OCI-LY3 (cell line): Measurements from ENCODE around the gene GALNS.

Source experiments
- H2AFZ ChIP-seq: fragments of 200-600, 300-600 bp; shearing (Covaris generic); 2 replicates; pipeline ENCODE4 v1.6.0; 2014; ENCODE audit warnings: antibody characterized with exemption, low read depth, low read length
- H3K27ac ChIP-seq: fragments of 200-600, 300-600 bp; sonication (generic); 2 replicates; pipeline ENCODE4 v1.5.1; 2014; ENCODE audit warnings: mild to moderate bottlenecking, low read length, moderate library complexity, mixed read lengths
- H3K27me3 ChIP-seq: fragments of 200-600, 300-600 bp; sonication (generic); 2 replicates; pipeline ENCODE4 v1.6.1; 2014; ENCODE audit warnings: low read depth, low read length, mixed read lengths
- H3K36me3 ChIP-seq: fragments of 200-600, 300-600 bp; sonication (generic); replicated peaks from 2 replicates; pipeline ENCODE3; 2014; ENCODE audit warnings: low read depth, low read length, mixed read lengths
- H3K4me1 ChIP-seq: fragments of 300-600, 200-600 bp; sonication (generic); 2 replicates; pipeline ENCODE4 v1.6.1; 2014; ENCODE audit warnings: low read length, mixed read lengths
- H3K4me2 ChIP-seq: fragments of 200-600, 300-600 bp; sonication (generic); 2 replicates; pipeline ENCODE4 v1.6.1; 2014; ENCODE audit warnings: low read length, mixed read lengths
- H3K4me3 ChIP-seq: fragments of 300-600, 200-600 bp; sonication (generic); 2 replicates; pipeline ENCODE4 v1.5.1; 2014; ENCODE audit warnings: antibody characterized with exemption, mild to moderate bottlenecking, low read length, moderate library complexity
- H3K79me2 ChIP-seq: fragments of 300-600, 200-600 bp; shearing (Covaris generic); 2 replicates; pipeline ENCODE4 v1.6.1; 2014; ENCODE audit warnings: mild to moderate bottlenecking, low read length, mixed read lengths
- H3K9ac ChIP-seq: fragments of 300-600, 200-600 bp; shearing (Covaris generic); 2 replicates; pipeline ENCODE4 v1.6.0; 2014; ENCODE audit warnings: mild to moderate bottlenecking, low read length, moderate library complexity
- H3K9me3 ChIP-seq: fragments of 200-600, 300-600 bp; shearing (Covaris generic); 2 replicates; pipeline ENCODE4 v1.6.1; 2014; ENCODE audit warnings: low read length, mixed read lengths; ENCODE audit not compliant: insufficient read depth
- H4K20me1 ChIP-seq: fragments of 200-600, 300-600 bp; sonication (generic); 2 replicates; pipeline ENCODE4 v1.6.1; 2016; ENCODE audit warnings: low read length, mixed read lengths; ENCODE audit not compliant: insufficient read depth
- CTCF ChIP-seq: fragments of 200-600, 300-600 bp; sonication (generic); IDR thresholded peaks from 2 replicates; pipeline ENCODE4 v1.5.1; 2014; ENCODE audit warnings: antibody characterized with exemption, low read length, low read depth
- EZH2phosphoT487 ChIP-seq: fragments of 200-600 bp; shearing (Covaris generic); IDR thresholded peaks from 2 replicates; pipeline ENCODE4 v1.6.1; 2018; ENCODE audit warnings: antibody characterized with exemption, mixed run types, low read depth

The GALNS gene

GRCh38 chr16:88868974-88869672 lies 12.4 kb upstream of the GALNS start:
- no peak overlapping the region for H3K27ac ChIP-seq
- H3K36me3 ChIP-seq, result peaks cover under 1% of the 10 kb centered on the region
- H3K9me3 ChIP-seq, result no peaks in the 10 kb centered on the region
- H3K4me1 ChIP-seq, result peaks cover 16% of the 10 kb centered on the region
- H3K79me2 ChIP-seq, result no peaks in the 10 kb centered on the region
- H3K27me3 ChIP-seq, result peaks cover 5% of the 10 kb centered on the region
- no peak overlapping the region for H3K4me3 ChIP-seq
- no peak for TF ChIP-seq CTCF
- TF ChIP-seq EZH2phosphoT487, result no peak
- H2AFZ ChIP-seq, result no peak overlapping the region
- no peak overlapping the region for H3K9ac ChIP-seq
- no peak overlapping the region for H3K4me2 ChIP-seq
- no peaks in the 10 kb centered on the region for H4K20me1 ChIP-seq

- no peaks in the 10 kb centered on the region for H3K36me3 ChIP-seq
- no peak for TF ChIP-seq EZH2phosphoT487
- no peak for TF ChIP-seq CTCF
- H3K9me3 ChIP-seq, result no peaks in the 10 kb centered on the region
- no peak overlapping the region for H3K4me3 ChIP-seq
- H3K27me3 ChIP-seq, result peaks cover 5% of the 10 kb centered on the region
- H3K4me2 ChIP-seq, result no peak overlapping the region
- H3K79me2 ChIP-seq, result no peaks in the 10 kb centered on the region
- H2AFZ ChIP-seq, result no peak overlapping the region
- H3K27ac ChIP-seq, result no peak overlapping the region
- no peak overlapping the region for H3K9ac ChIP-seq
- H4K20me1 ChIP-seq, result no peaks in the 10 kb centered on the region
- peaks cover 16% of the 10 kb centered on the region for H3K4me1 ChIP-seq
Measured at GRCh38 chr16:88867581-88868246, 11.0 kb upstream of the GALNS start.

- Histone ChIP-seq H3K27me3 (peaks cover 5% of the 10 kb centered on the region), H3K4me1 (peaks cover 12% of the 10 kb centered on the region), H3K36me3 (no peaks in the 10 kb centered on the region), H3K79me2 (no peaks in the 10 kb centered on the region), H4K20me1 (no peaks in the 10 kb centered on the region), H3K9ac (no peak within 1 kb of the TSS), H3K27ac (no peak within 1 kb of the TSS), H3K9me3 (no peaks in the 10 kb centered on the region), H2AFZ (no peak within 1 kb of the TSS), H3K4me3 (no peak within 1 kb of the TSS), H3K4me2 (no peak within 1 kb of the TSS)
- no peak for TF ChIP-seq CTCF
- TF ChIP-seq EZH2phosphoT487, result no peak
Measured at GRCh38 chr16:88866151-88866920, 9.6 kb upstream of the GALNS start, which contains the start of gene PABPN1L. TSS of gene PABPN1L (minus strand) at chr16:88866660. CDS start at chr16:88866606, 54 bp downstream.

- Histone ChIP-seq H3K4me1 (peaks cover 6% of the 10 kb centered on the region), H3K4me2 (no peak overlapping the region), H4K20me1 (no peaks in the 10 kb centered on the region), H3K27ac (no peak overlapping the region), H3K27me3 (peaks cover 5% of the 10 kb centered on the region), H3K9me3 (no peaks in the 10 kb centered on the region), H3K36me3 (no peaks in the 10 kb centered on the region), H3K4me3 (no peak overlapping the region), H3K79me2 (no peaks in the 10 kb centered on the region), H3K9ac (no peak overlapping the region), H2AFZ (no peak overlapping the region)
- TF ChIP-seq EZH2phosphoT487 (no peak), CTCF (no peak)
Measured at GRCh38 chr16:88865742-88866141, 9.0 kb upstream of the GALNS start.
